Mammary epithelial cell (primary cell): Measurements from ENCODE around the gene GCNT4.

Experiments
- CTCF ChIP-seq, 2 donors: IDR thresholded peaks in 1 of 2; conservative IDR thresholded peaks in 1 of 2; 2 replicates each; pipeline ENCODE4 v1.5.1; 2011 to 2012; ENCODE audit warnings: inconsistent platforms in 2 of 2, low read length in 2 of 2, mild to moderate bottlenecking in 2 of 2, control low read depth in 1 of 2, low read depth in 1 of 2; ENCODE audit not compliant: insufficient read depth in 1 of 2; ENCODE audit errors: extremely low read depth in 1 of 2
- EZH2 ChIP-seq: IDR thresholded peaks from 2 replicates; pipeline ENCODE4 v1.6.1; 2012; ENCODE audit warnings: low read length, inconsistent platforms, borderline replicate concordance

GRCh38 chr5:75046366-75047142 is 5.8 kb downstream of the GCNT4 start:
- TF ChIP-seq CTCF (conservative IDR thresholded peaks at IDR 0.05 in 1 of 2, IDR thresholded peaks at IDR 0.05 in 1 of 2; ENCODE audit: extremely low read depth in 1 of 2, insufficient read depth in 1 of 2, low read depth in 1 of 2, low read length in 2 of 2), result no peak
- TF ChIP-seq EZH2, result no peak
